Measurements from ENCODE around the gene TBC1D19. TPM values are rescaled to one million over a fixed set of nuclear protein-coding genes. Genes with fewer than 3 reads are reported as not detected.

Gene TBC1D19
- total and polyA plus RNA-seq, 4 donors, result 1.2 to 5.8 (median 2.2) TPM

DNA sequence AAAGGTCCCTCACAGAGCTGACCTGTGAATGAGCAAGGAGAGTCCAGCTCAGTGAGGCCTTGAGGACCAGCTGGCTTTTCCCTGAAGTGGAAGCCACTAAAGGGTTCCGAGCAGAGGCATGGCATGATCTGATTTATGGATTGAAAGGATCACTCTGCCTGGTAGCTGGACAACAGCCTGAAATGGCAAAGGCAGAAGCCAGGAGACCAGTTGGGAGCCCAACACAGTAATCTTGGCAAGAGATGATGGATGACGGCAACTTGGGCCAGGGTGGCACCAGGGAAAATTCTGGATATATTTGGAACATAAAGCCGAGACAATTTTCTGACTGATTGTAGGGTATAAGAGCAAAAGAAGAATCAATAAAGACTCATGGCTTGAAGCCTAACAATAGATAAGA, 207.5 kb downstream of the TBC1D19 start:
- TF ChIP-seq FOXA1 (IDR thresholded peaks at IDR 0.05) (no peak), EGR1 (IDR thresholded peaks at IDR 0.05; ENCODE audit: low read depth in 2 of 2) (no peak), REST (IDR thresholded peaks at IDR 0.05) (no peak), HNF4A (conservative IDR thresholded peaks at IDR 0.05) (no peak), FOXA2 (IDR thresholded peaks at IDR 0.05) (no peak), YY1 (IDR thresholded peaks at IDR 0.05) (no peak), RXRA (IDR thresholded peaks at IDR 0.05) (no peak)
- TF ChIP-seq, protein P1, sequence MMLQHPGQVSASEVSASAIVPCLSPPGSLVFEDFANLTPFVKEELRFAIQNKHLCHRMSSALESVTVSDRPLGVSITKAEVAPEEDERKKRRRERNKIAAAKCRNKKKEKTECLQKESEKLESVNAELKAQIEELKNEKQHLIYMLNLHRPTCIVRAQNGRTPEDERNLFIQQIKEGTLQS (IDR thresholded peaks at IDR 0.05), result no peak
- no peak for DNase-seq (ENCODE audit: low spot score)
- WGBS, result 94% methylated on average over 3 of the region's 3 CpGs

GRCh38 chr4:26792639-26793038, 208.8 kb downstream of the TBC1D19 start:
- no peak overlapping the region for H3K9ac ChIP-seq (ENCODE audit: low read depth in 1 of 2, low read length in 2 of 2)
- H3K9me3 ChIP-seq (ENCODE audit: control insufficient read depth in 4 of 4, low read length in 3 of 4), result no peaks in the 10 kb centered on the region
- no peak overlapping the region for H3K4me3 ChIP-seq (ENCODE audit: low read depth in 1 of 3, low read length in 3 of 3)
- TF ChIP-seq EGR1 (IDR thresholded peaks at IDR 0.05; ENCODE audit: low read depth in 2 of 2), result no peak
- no peak for TF ChIP-seq HNF4G (IDR thresholded peaks at IDR 0.05)
- TF ChIP-seq FOXA1 (IDR thresholded peaks at IDR 0.05), result no peak
- no peak for TF ChIP-seq YY1 (IDR thresholded peaks at IDR 0.05)
- no peak for TF ChIP-seq SP1 (IDR thresholded peaks at IDR 0.05)
- H3K27me3 ChIP-seq (ENCODE audit: control insufficient read depth in 4 of 4, insufficient read depth in 4 of 4, low read length in 3 of 4), result no peaks in the 10 kb centered on the region
- H3K4me1 ChIP-seq (ENCODE audit: control insufficient read depth in 4 of 4, insufficient read depth in 4 of 4, low read length in 3 of 4), result peaks cover 0 to 5% (median 2%) of the 10 kb centered on the region in 4 donors
- H3K27ac ChIP-seq (ENCODE audit: low read depth in 1 of 2, low read length in 2 of 2), result no peak overlapping the region
- DNase-seq (ENCODE audit: low spot score), result no peak
- H3K36me3 ChIP-seq (ENCODE audit: control insufficient read depth in 4 of 4, insufficient read depth in 3 of 4, low read depth in 1 of 4, low read length in 3 of 4), result no peaks in the 10 kb centered on the region

More for the DNA sequence above, 207.5 kb downstream of the TBC1D19 start:
- no peaks in the 10 kb centered on the region for H3K27me3 ChIP-seq (ENCODE audit: control insufficient read depth in 4 of 4, insufficient read depth in 4 of 4, low read length in 3 of 4)
- H3K9ac ChIP-seq (ENCODE audit: low read depth in 1 of 2, low read length in 2 of 2), result no peak overlapping the region
- H3K9me3 ChIP-seq (ENCODE audit: control insufficient read depth in 4 of 4, low read length in 3 of 4), result no peaks in the 10 kb centered on the region
- H3K4me1 ChIP-seq (ENCODE audit: control insufficient read depth in 4 of 4, insufficient read depth in 4 of 4, low read length in 3 of 4), result peaks cover 0 to 8% (median 4%) of the 10 kb centered on the region in 4 donors
- no peak overlapping the region for H3K4me3 ChIP-seq (ENCODE audit: low read depth in 1 of 3, low read length in 3 of 3)
- no peak overlapping the region for H3K27ac ChIP-seq (ENCODE audit: low read depth in 1 of 2, low read length in 2 of 2)
- H3K36me3 ChIP-seq (ENCODE audit: control insufficient read depth in 4 of 4, insufficient read depth in 3 of 4, low read depth in 1 of 4, low read length in 3 of 4), result no peaks in the 10 kb centered on the region

- DNase-seq (ENCODE audit: low spot score), result no peak
- Histone ChIP-seq H3K9ac (ENCODE audit: low read depth in 1 of 2, low read length in 2 of 2) (no peak overlapping the region), H3K9me3 (ENCODE audit: control insufficient read depth in 4 of 4, low read length in 3 of 4) (no peaks in the 10 kb centered on the region), H3K4me1 (ENCODE audit: control insufficient read depth in 4 of 4, insufficient read depth in 4 of 4, low read length in 3 of 4) (no peaks in the 10 kb centered on the region), H3K36me3 (ENCODE audit: control insufficient read depth in 4 of 4, insufficient read depth in 3 of 4, low read depth in 1 of 4, low read length in 3 of 4) (no peaks in the 10 kb centered on the region), H3K27me3 (ENCODE audit: control insufficient read depth in 4 of 4, insufficient read depth in 4 of 4, low read length in 3 of 4) (no peaks in the 10 kb centered on the region), H3K27ac (ENCODE audit: low read depth in 1 of 2, low read length in 2 of 2) (no peak overlapping the region), H3K4me3 (ENCODE audit: low read depth in 1 of 3, low read length in 3 of 3) (no peak overlapping the region)
- TF ChIP-seq RAD21 (IDR thresholded peaks at IDR 0.05) (no peak), NR2F2 (IDR thresholded peaks at IDR 0.05) (no peak)
- TF ChIP-seq, protein P1 (IDR thresholded peaks at IDR 0.05), result no peak
- WGBS, result 98% methylated on average over 2 of the region's 2 CpGs
Measured at GRCh38 chr4:26793735-26794134, 209.9 kb downstream of the TBC1D19 start.

All from liver (tissue), 9 donors.